ENCODE results near the gene ALG3.

GRCh38 chr3:184234224-184234623 is 14.5 kb downstream of the ALG3 start:
- TF ChIP-seq, protein P1, sequence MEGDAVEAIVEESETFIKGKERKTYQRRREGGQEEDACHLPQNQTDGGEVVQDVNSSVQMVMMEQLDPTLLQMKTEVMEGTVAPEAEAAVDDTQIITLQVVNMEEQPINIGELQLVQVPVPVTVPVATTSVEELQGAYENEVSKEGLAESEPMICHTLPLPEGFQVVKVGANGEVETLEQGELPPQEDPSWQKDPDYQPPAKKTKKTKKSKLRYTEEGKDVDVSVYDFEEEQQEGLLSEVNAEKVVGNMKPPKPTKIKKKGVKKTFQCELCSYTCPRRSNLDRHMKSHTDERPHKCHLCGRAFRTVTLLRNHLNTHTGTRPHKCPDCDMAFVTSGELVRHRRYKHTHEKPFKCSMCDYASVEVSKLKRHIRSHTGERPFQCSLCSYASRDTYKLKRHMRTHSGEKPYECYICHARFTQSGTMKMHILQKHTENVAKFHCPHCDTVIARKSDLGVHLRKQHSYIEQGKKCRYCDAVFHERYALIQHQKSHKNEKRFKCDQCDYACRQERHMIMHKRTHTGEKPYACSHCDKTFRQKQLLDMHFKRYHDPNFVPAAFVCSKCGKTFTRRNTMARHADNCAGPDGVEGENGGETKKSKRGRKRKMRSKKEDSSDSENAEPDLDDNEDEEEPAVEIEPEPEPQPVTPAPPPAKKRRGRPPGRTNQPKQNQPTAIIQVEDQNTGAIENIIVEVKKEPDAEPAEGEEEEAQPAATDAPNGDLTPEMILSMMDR (IDR thresholded peaks at IDR 0.05), result peak in 1 of 6 experiments; percentile 11
- TF ChIP-seq POLR2A (IDR thresholded peaks at IDR 0.05) (no peak), POLR2AphosphoS5 (IDR thresholded peaks at IDR 0.05) (no peak)
